TTC549 (cell line): ENCODE results near the gene TOM1L2.

Source experiments
- FAIRE-seq: peaks from 2 replicates; lab custom pipeline; 2012; peaks lifted over from hg19 to GRCh38; lab: Jason Lieb, UNC

The TOM1L2 gene

GRCh38 chr17:17847726-17848125, 124.5 kb downstream of the TOM1L2 start:
- FAIRE-seq, result no peak

GRCh38 chr17:17847118-17847689, 125.0 kb downstream of the TOM1L2 start:
- no peak for FAIRE-seq

GRCh38 chr17:17846645-17847044, 125.6 kb downstream of the TOM1L2 start:
- no peak for FAIRE-seq

GRCh38 chr17:17846003-17846402, 126.2 kb downstream of the TOM1L2 start:
- no peak for FAIRE-seq

GRCh38 chr17:17845046-17845775, 127.0 kb downstream of the TOM1L2 start:
- FAIRE-seq, result no peak

- no peak for FAIRE-seq
Measured at GRCh38 chr17:17844500-17844899, 127.7 kb downstream of the TOM1L2 start.

GRCh38 chr17:17844079-17844478, 128.1 kb downstream of the TOM1L2 start:
- FAIRE-seq, result no peak

- FAIRE-seq, result no peak
Measured at GRCh38 chr17:17843096-17843495, 129.1 kb downstream of the TOM1L2 start.

- no peak for FAIRE-seq
Measured at GRCh38 chr17:17842111-17842876, 129.9 kb downstream of the TOM1L2 start.

GRCh38 chr17:17841601-17842025, 130.6 kb downstream of the TOM1L2 start:
- no peak for FAIRE-seq

- FAIRE-seq, result no peak
Measured at GRCh38 chr17:17840751-17841591, 131.2 kb downstream of the TOM1L2 start.

GRCh38 chr17:17839791-17840707, 132.2 kb downstream of the TOM1L2 start:
- no peak for FAIRE-seq

- no peak for FAIRE-seq
Measured at GRCh38 chr17:17837966-17838962, 133.9 kb downstream of the TOM1L2 start.

GRCh38 chr17:17837380-17837821, 134.8 kb downstream of the TOM1L2 start:
- FAIRE-seq, result no peak

GRCh38 chr17:17836818-17837379, 135.3 kb downstream of the TOM1L2 start, which contains the start of gene SREBF1:
SREBF1 (minus strand) TSS chr17:17836986; CDS start chr17:17836817, 169 bp downstream.
- no peak for FAIRE-seq

- no peak for FAIRE-seq
Measured at GRCh38 chr17:17836250-17836817, 135.9 kb downstream of the TOM1L2 start.

GRCh38 chr17:17835415-17836249, 136.6 kb downstream of the TOM1L2 start:
- no peak for FAIRE-seq

GRCh38 chr17:17834974-17835373, 137.2 kb downstream of the TOM1L2 start:
- no peak for FAIRE-seq
